PC-3 (cell line): ENCODE results near the gene TLNRD1. TPM values are rescaled to one million over a fixed set of nuclear protein-coding genes. Genes with fewer than 3 reads are reported as not detected.

Experiments used
- ATAC-seq: fragments of 200-7000 bp; cut with Tn5 transposase; 2 replicates; pipeline ENCODE4 v1.9.1; 2020; ENCODE audit warnings: mild to moderate bottlenecking, moderate library complexity
- Bru-seq: library from RNA; stranded (reverse); fragments of 400-500 nt; gene quantifications from one replicate; lab custom pipeline; 2021; lab: Mats Ljungman, UMichigan
- BruChase-seq, 2 experiments: library from RNA; stranded (reverse); fragments of 400-500 nt; gene quantifications; one replicate each; lab custom pipeline; 2021; lab: Mats Ljungman, UMichigan
- BruUV-seq: library from RNA; stranded (reverse); fragments of 400-500 nt; replicated peaks from 2 replicates; lab custom pipeline; 2021; lab: Mats Ljungman, UMichigan
- CTCF ChIA-PET: fragments of 300-600 bp; sonication (Branson Sonifier 250); formaldehyde crosslinking; loops from one replicate; lab custom pipeline; 2022; ENCODE audit warnings: antibody characterized with exemption; lab: Charles Lee
- POLR2A ChIA-PET: fragments of 300-600 bp; sonication (Branson Sonifier 250); formaldehyde crosslinking; loops from one replicate; lab custom pipeline; 2022; ENCODE audit warnings: antibody characterized with exemption; ENCODE audit not compliant: unreplicated experiment; lab: Charles Lee
- DNase-seq: peaks from one replicate; pipeline ENCODE4 v3.0.0-alpha.2; 2015
- H2AFZ ChIP-seq: fragments of 300-600 bp; sonication (generic); 2 replicates; pipeline ENCODE4 v1.6.0; 2016; ENCODE audit warnings: antibody characterized with exemption, low read length
- H3F3A ChIP-seq: fragments of 300-600 bp; sonication (generic); one replicate; pipeline ENCODE4 v1.6.0; 2017; ENCODE audit warnings: antibody characterized with exemption, low read length, control low read depth, mild to moderate bottlenecking; ENCODE audit not compliant: unreplicated experiment
- H3K27ac ChIP-seq: fragments of 300-600 bp; sonication (generic); 2 replicates; pipeline ENCODE4 v1.5.1; 2016; ENCODE audit warnings: mild to moderate bottlenecking, low read length
- H3K27me3 ChIP-seq: fragments of 300-600 bp; sonication (generic); 2 replicates; pipeline ENCODE4 v1.6.1; 2016; ENCODE audit warnings: low read length, mixed read lengths
- H3K36me3 ChIP-seq: fragments of 300-600 bp; sonication (generic); 2 replicates; pipeline ENCODE4 v1.6.1; 2016; ENCODE audit warnings: low read depth, mixed run types, low read length, mixed read lengths
- H3K4me1 ChIP-seq: fragments of 300-600 bp; sonication (generic); 2 replicates; pipeline ENCODE4 v1.5.1; 2016; ENCODE audit warnings: low read length; ENCODE audit not compliant: insufficient read depth
- H3K4me2 ChIP-seq: fragments of 300-600 bp; sonication (generic); 2 replicates; pipeline ENCODE4 v1.6.0; 2016; ENCODE audit warnings: low read length
- H3K4me3 ChIP-seq: fragments of 300-600 bp; sonication (generic); 2 replicates; pipeline ENCODE4 v1.5.1; 2016; ENCODE audit warnings: mild to moderate bottlenecking, low read length, mixed read lengths
- H3K79me2 ChIP-seq: fragments of 300-600 bp; sonication (generic); 2 replicates; pipeline ENCODE4 v1.6.1; 2017; ENCODE audit warnings: low read length, mixed read lengths
- H3K9ac ChIP-seq: fragments of 300-600 bp; sonication (generic); 2 replicates; pipeline ENCODE4 v1.6.0; 2016; ENCODE audit warnings: mild to moderate bottlenecking, low read length
- H3K9me2 ChIP-seq: fragments of 300-600 bp; sonication (generic); replicated peaks from 2 replicates; pipeline ENCODE4 v1.6.1; 2016; ENCODE audit warnings: mixed run types, low read length, mixed read lengths
- H3K9me3 ChIP-seq: fragments of 300-600 bp; sonication (generic); 2 replicates; pipeline ENCODE4 v1.6.1; 2016; ENCODE audit warnings: low read length, mixed read lengths
- H4K20me1 ChIP-seq: fragments of 300-600 bp; sonication (generic); 2 replicates; pipeline ENCODE4 v1.6.1; 2016; ENCODE audit warnings: low read length, mixed read lengths
- EZH2 ChIP-seq: fragments of 300-600 bp; sonication (generic); IDR thresholded peaks from one replicate; pipeline ENCODE4 v1.6.1; 2017; ENCODE audit warnings: antibody characterized with exemption, mild to moderate bottlenecking, low read length; ENCODE audit not compliant: unreplicated experiment
- EZH2phosphoT487 ChIP-seq: fragments of 300-600 bp; sonication (generic); IDR thresholded peaks from 2 replicates; pipeline ENCODE4 v1.6.1; 2018; ENCODE audit warnings: mild to moderate bottlenecking, antibody characterized with exemption, low read length, borderline replicate concordance
- intact Hi-C: fragments of 100-400 bp; cut with micrococcal nuclease; formaldehyde crosslinking; loops from 2 replicates; pipeline ENCODE4 v1.9.0; 2023
- long read RNA-seq: library from polyadenylated mRNA; unstranded; transcript quantifications from one replicate; pipeline ENCODE4 v2.0.0, GENCODE V29; 2021; ENCODE audit not compliant: unreplicated experiment
- total RNA-seq: library from RNA; depleted of rRNA; stranded (reverse); fragments of >200 nt; gene quantifications from 2 replicates; pipeline ENCODE4 v1.2.3, GENCODE V29; 2014; rRNA removed
- TF ChIP-seq, protein P1 (sequence below): fragments of 300-600 bp; sonication (generic); conservative IDR thresholded peaks from 2 replicates; pipeline ENCODE4 v1.5.1; 2017; ENCODE audit warnings: antibody characterized with exemption, low read depth, mild to moderate bottlenecking, low read length

TLNRD1 gene
- total RNA-seq, result 17.8 and 29.9 TPM in 2 replicates
- Bru-seq, nascent RNA, result percentile 66 among the genes with signal in this experiment
- BruChase-seq, experiment 1, labeled RNA remaining after a 6-hour chase, result percentile 88 among the genes with signal in this experiment
- BruChase-seq, experiment 2, labeled RNA remaining after a 2-hour chase, result percentile 84 among the genes with signal in this experiment
- long read RNA-seq, full-length matches to known transcripts, result 33 of 33 reads
- long read RNA-seq, partial matches to known transcripts, result 0 of 33 reads
- long read RNA-seq, other reads (novel, unspliced or antisense), result 0 of 33 reads

DNA sequence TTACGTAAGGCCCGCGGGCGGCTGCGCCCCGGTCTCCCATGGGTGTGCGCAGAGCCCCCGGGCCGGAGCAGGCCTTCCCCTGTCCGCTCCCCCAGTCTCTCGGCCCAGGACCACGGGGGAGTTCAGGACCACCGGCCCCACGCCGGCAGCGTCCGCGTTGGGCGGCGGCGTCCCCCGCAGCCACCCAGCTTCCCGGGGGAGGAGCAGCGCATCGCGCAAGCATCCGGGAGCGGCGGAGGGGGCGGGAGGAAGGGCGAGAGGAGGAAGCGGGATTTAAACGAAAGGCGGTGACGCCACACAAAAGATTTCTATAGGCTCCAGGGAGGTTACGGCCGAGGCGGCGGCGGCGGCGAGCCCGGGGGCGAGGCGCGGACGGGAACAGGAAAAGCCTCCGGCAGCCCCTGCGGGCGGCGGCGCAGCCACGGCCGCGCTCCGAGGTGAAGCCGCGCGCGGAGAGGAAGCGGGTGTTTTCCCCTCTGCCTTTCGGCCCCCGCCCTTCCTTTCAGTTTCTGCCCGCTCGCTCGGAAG, at the start of gene TLNRD1:
Gene TLNRD1 (plus strand): TSS at position 300 of the 528 bp plus-strand sequence. CDS start 1,349 bp downstream, outside the sequence.
- TF ChIP-seq, protein P1, sequence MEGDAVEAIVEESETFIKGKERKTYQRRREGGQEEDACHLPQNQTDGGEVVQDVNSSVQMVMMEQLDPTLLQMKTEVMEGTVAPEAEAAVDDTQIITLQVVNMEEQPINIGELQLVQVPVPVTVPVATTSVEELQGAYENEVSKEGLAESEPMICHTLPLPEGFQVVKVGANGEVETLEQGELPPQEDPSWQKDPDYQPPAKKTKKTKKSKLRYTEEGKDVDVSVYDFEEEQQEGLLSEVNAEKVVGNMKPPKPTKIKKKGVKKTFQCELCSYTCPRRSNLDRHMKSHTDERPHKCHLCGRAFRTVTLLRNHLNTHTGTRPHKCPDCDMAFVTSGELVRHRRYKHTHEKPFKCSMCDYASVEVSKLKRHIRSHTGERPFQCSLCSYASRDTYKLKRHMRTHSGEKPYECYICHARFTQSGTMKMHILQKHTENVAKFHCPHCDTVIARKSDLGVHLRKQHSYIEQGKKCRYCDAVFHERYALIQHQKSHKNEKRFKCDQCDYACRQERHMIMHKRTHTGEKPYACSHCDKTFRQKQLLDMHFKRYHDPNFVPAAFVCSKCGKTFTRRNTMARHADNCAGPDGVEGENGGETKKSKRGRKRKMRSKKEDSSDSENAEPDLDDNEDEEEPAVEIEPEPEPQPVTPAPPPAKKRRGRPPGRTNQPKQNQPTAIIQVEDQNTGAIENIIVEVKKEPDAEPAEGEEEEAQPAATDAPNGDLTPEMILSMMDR, result no peak
- TF ChIP-seq EZH2phosphoT487 (no peak), EZH2 (no peak)
- H3K4me1 ChIP-seq, result peaks cover 40% of the 10 kb centered on the region
- intact Hi-C loops, result loop anchor here (10.0 kb wide), 1 partner anchor 264 kb away; no protein-coding TSS in a partner anchor
- peaks cover 11% of the 10 kb centered on the region; the same call in 1 of the 2 replicates for H4K20me1 ChIP-seq
- peaks cover 50% of the 10 kb centered on the region for H3K79me2 ChIP-seq
- H2AFZ ChIP-seq, result peak within 1 kb of the TSS; percentile 92
- H3K27me3 ChIP-seq, result no peaks in the 10 kb centered on the region
- POLR2A ChIA-PET, result interaction anchor here (0.6 kb wide), 3 partner anchors 108 to 262 kb away, joined by 3 to 11 read pairs (median 4); no protein-coding TSS in a partner anchor
- ATAC-seq (peak; percentile 64), DNase-seq (peak; percentile 88)
- H3K27ac ChIP-seq, result peak within 1 kb of the TSS; percentile 74
- H3F3A ChIP-seq, result no peaks in the 10 kb centered on the region
- CTCF ChIA-PET, result interaction anchor here (0.6 kb wide), 1 partner anchor 579 kb away, joined by 5 read pairs; no protein-coding TSS in a partner anchor
- no peaks in the 10 kb centered on the region for H3K36me3 ChIP-seq
- H3K4me3 ChIP-seq, result peak within 1 kb of the TSS; percentile 89
- no peaks in the 10 kb centered on the region for H3K9me3 ChIP-seq
- BruUV-seq, result no TSS peak
- H3K9me2 ChIP-seq, result no peaks in the 10 kb centered on the region
- peak within 1 kb of the TSS; percentile 94 for H3K4me2 ChIP-seq
- H3K9ac ChIP-seq, result peak within 1 kb of the TSS; percentile 89

DNA sequence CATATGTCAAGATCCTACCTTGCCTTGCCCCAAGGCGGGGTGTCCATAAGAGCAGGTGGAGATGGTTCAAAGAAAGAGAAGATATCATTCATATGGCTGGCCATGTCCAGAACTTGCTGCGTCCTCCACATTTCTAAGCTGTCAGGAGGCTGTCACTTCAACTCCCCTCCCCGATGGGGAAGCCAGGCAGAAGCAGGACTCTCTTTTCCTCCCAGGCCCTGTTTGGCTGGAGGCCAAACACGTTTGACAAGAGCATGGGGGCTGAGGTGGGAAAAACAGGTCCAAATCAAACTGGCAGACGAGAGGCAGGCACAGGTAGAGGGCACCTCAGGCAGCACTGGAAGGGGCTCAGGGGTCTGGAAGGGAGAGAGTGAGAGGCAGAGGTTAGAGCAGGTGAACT, 48.8 kb upstream of the TLNRD1 start:
- no peaks in the 10 kb centered on the region for H3K79me2 ChIP-seq
- H4K20me1 ChIP-seq, result no peaks in the 10 kb centered on the region
- H2AFZ ChIP-seq, result no peak overlapping the region
- no peaks in the 10 kb centered on the region for H3K9me3 ChIP-seq
- peaks cover 12% of the 10 kb centered on the region; the same call in 1 of the 2 replicates for H3K36me3 ChIP-seq
- H3K27ac ChIP-seq, result no peak overlapping the region
- TF ChIP-seq, protein P1, result no peak
- no peak for TF ChIP-seq EZH2
- TF ChIP-seq EZH2phosphoT487, result no peak
- ATAC-seq, result no peak
- POLR2A ChIA-PET, result no interaction called here
- no peak overlapping the region for H3K4me2 ChIP-seq
- CTCF ChIA-PET, result no interaction called here
- no peak overlapping the region for H3K4me3 ChIP-seq
- BruUV-seq, result no TSS peak
- H3K27me3 ChIP-seq, result no peaks in the 10 kb centered on the region
- peaks cover 2% of the 10 kb centered on the region for H3F3A ChIP-seq
- H3K9ac ChIP-seq, result no peak overlapping the region
- intact Hi-C loops, result loop anchor here (10.0 kb wide), 1 partner anchor 97 kb away; no protein-coding TSS in a partner anchor
- DNase-seq, result no peak
- peaks cover 33% of the 10 kb centered on the region for H3K4me1 ChIP-seq
- no peaks in the 10 kb centered on the region for H3K9me2 ChIP-seq
